Measurements from ENCODE around the gene NUPR1.

The NUPR1 gene

GRCh38 chr16:28537964-28538732 is 626 bp downstream of the NUPR1 start:
- Histone ChIP-seq H3K4me3 (replicated peaks; ENCODE audit: insufficient read depth, low read length) (no peak overlapping the region), H3K27ac (replicated peaks) (no peak overlapping the region), H3K27me3 (ENCODE audit: insufficient read depth, poor library complexity, severe bottlenecking) (no peaks in the 10 kb centered on the region)
- DNase-seq (ENCODE audit: low read depth in 1 of 2, low spot score in 1 of 2), result no peak
- TF ChIP-seq POLR2AphosphoS5 (IDR thresholded peaks at IDR 0.05; ENCODE audit: low read depth) (no peak), GABPA (IDR thresholded peaks at IDR 0.05; ENCODE audit: low read depth) (no peak), CTCF (IDR thresholded peaks at IDR 0.05; ENCODE audit: insufficient read depth, low read length) (no peak), SPI1 (IDR thresholded peaks at IDR 0.05; ENCODE audit: borderline replicate concordance, low read depth) (no peak)
- TF ChIP-seq, protein P1, sequence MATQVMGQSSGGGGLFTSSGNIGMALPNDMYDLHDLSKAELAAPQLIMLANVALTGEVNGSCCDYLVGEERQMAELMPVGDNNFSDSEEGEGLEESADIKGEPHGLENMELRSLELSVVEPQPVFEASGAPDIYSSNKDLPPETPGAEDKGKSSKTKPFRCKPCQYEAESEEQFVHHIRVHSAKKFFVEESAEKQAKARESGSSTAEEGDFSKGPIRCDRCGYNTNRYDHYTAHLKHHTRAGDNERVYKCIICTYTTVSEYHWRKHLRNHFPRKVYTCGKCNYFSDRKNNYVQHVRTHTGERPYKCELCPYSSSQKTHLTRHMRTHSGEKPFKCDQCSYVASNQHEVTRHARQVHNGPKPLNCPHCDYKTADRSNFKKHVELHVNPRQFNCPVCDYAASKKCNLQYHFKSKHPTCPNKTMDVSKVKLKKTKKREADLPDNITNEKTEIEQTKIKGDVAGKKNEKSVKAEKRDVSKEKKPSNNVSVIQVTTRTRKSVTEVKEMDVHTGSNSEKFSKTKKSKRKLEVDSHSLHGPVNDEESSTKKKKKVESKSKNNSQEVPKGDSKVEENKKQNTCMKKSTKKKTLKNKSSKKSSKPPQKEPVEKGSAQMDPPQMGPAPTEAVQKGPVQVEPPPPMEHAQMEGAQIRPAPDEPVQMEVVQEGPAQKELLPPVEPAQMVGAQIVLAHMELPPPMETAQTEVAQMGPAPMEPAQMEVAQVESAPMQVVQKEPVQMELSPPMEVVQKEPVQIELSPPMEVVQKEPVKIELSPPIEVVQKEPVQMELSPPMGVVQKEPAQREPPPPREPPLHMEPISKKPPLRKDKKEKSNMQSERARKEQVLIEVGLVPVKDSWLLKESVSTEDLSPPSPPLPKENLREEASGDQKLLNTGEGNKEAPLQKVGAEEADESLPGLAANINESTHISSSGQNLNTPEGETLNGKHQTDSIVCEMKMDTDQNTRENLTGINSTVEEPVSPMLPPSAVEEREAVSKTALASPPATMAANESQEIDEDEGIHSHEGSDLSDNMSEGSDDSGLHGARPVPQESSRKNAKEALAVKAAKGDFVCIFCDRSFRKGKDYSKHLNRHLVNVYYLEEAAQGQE (IDR thresholded peaks at IDR 0.05; ENCODE audit: insufficient replicate concordance, low read depth), result no peak

DNA sequence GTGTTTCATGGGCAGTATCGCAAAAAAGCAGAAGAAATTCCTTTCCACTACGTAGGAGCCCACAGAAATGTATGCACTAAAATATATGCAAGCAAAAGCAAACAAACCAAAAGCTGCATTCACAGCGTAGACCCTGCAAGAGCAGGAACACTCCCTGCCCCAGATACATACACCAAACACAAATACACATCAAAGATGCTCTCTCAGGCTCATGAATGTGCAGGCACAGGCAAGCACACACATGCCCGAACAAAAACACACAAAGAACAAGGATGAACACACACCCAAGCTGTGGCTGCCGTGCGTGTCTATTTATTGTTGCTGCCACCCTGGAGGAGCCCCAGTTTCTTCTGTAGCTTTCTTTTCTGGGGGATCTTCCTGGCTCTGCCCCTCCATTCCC is 1.7 kb downstream of the NUPR1 start:
- H3K27me3 ChIP-seq (ENCODE audit: insufficient read depth, poor library complexity, severe bottlenecking), result no peaks in the 10 kb centered on the region
- DNase-seq (ENCODE audit: low read depth in 1 of 2, low spot score in 1 of 2), result no peak
- no peak overlapping the region for H3K27ac ChIP-seq (replicated peaks)
- TF ChIP-seq, protein P1 (IDR thresholded peaks at IDR 0.05; ENCODE audit: insufficient replicate concordance, low read depth), result no peak
- TF ChIP-seq CTCF (IDR thresholded peaks at IDR 0.05; ENCODE audit: insufficient read depth, low read length), result no peak
- no peak for TF ChIP-seq POLR2AphosphoS5 (IDR thresholded peaks at IDR 0.05; ENCODE audit: low read depth)
- TF ChIP-seq SPI1 (IDR thresholded peaks at IDR 0.05; ENCODE audit: borderline replicate concordance, low read depth), result no peak
- no peak for TF ChIP-seq GABPA (IDR thresholded peaks at IDR 0.05; ENCODE audit: low read depth)
- H3K4me3 ChIP-seq (replicated peaks; ENCODE audit: insufficient read depth, low read length), result no peak overlapping the region

- peak; percentile 77 for TF ChIP-seq POLR2AphosphoS5 (IDR thresholded peaks at IDR 0.05; ENCODE audit: low read depth)
- TF ChIP-seq, protein P1 (IDR thresholded peaks at IDR 0.05; ENCODE audit: insufficient replicate concordance, low read depth), result no peak
- DNase-seq (ENCODE audit: low read depth in 1 of 2, low spot score in 1 of 2), result peak; percentile 98 to 99
- no peaks in the 10 kb centered on the region for H3K27me3 ChIP-seq (ENCODE audit: insufficient read depth, poor library complexity, severe bottlenecking)
- peak overlapping the region; percentile 44 for H3K27ac ChIP-seq (replicated peaks)
- no peak overlapping the region for H3K4me3 ChIP-seq (replicated peaks; ENCODE audit: insufficient read depth, low read length)
Measured at GRCh38 chr16:28534542-28535373, 4.0 kb downstream of the NUPR1 start.

Data from HL-60 (cell line).